GM18861 (cell line): ENCODE results near the gene EIF5.
A peak's percentile ranks its signal among the peaks of the same experiment; 100 is the strongest.
"Not testable (repeated sequence)": the region's sequence is repeated elsewhere in the genome, so short reads cannot be mapped to it uniquely, and the experiment has no call there.

ENCODE experiments used
- ATAC-seq: cut with Tn5 transposase; IDR thresholded peaks from one replicate; pipeline ENCODE4 v1.9.1; 2021; ENCODE audit not compliant: unreplicated experiment

EIF5 gene

DNA sequence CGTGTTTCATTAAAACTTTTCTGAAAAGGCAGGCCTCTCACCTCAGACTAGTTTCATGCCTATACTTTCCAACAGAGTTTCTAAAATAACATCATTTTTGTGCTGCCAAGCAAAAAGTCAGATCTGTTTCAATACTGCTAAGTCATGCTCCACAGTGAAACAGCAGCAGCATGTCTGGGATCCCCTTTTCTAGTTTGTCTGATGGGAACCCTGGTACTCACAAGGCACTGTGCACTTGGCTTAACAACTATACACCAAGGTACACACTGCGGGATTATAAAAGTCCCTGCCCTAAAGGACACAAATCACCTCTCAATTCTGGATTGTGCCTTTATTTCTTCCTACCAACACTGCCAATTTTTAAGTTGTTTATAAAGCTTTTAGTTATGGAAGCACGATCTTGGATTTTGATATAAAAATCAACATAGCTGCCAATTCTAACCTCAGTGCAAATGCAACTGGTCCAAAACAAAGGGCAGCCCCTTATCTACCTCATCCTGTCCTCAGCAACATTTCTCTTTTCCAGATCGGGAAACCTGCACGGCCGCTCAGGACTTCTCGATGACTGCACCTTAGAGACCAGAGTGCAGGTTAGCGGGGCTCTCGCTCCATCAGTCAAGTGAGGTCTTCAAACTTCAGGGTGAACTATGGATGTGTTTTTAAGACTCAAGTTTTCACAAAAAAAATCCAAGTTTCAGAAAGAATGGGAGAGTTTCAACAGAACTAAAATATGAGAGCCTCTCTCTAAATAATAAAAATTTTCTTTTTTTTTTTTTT, 1.7 kb upstream of the EIF5 start:
- no peak for ATAC-seq

DNA sequence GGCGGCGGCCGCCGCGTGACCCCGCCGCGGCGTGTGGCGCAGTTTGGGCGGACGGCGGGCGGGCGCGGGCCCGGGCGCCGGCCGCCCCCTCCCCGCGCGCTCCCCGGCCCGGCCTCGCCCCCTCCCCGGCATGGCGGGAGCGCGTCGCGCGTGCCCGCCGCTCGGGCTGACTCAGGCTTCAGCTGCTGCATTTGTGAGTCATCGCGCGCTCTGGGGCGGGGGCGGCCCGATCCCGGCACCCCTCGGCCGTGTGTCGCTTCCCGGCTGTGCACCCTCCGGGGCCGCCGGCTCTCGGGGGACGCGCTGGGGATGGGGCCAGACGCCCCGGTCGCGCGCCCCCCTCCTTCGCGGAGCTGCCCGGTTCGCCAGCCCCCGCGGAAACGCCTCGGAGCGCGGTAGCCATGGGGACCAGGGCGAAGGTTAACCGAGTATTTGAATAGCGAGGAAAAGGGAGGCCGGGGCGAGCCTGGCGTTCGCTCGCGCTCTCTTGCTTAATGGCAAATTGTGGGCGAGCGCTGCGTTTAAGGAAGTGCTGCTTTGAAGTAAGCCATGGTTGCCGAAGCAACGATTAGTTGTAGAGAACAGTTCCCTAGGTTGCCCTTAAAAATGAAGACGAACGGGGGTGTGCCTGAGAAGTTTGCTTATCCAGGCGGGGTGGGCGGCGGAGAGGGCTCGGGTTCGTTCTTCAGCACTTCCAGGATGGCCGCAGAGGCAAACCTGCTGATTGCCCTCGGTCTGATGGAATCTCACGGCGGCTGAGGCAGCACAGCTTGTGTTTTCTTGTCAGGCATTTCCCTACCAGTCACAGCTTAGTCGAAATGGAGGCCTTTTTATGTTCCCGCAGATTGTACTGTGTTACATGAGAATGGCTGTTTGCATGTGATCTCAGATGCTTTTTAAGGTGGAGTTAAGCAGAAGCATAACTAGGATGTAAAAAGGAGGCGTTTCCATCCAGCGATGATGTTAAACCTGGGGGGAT, 896 bp downstream of the EIF5 start:
- ATAC-seq = peak; percentile 21

DNA sequence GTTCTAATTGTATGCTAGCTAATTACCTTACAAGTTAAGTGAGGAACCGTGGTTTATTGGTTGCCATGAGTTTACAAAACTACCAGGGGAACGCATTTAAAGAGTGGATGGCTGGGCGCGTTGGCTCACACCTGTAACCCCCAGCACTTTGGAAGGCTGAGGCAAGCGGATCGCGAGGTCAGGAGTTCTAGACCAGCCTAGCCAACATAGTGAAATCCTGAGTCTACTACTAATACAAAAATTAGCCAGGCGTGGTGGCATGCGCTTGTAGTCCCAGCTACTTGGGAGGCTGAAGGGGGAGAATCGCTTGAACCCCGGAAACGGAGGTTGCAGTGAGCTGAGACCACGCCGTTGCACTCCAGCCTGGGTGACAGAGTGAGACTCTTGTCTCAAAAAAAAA, 2.2 kb downstream of the EIF5 start:
- no peak for ATAC-seq

DNA sequence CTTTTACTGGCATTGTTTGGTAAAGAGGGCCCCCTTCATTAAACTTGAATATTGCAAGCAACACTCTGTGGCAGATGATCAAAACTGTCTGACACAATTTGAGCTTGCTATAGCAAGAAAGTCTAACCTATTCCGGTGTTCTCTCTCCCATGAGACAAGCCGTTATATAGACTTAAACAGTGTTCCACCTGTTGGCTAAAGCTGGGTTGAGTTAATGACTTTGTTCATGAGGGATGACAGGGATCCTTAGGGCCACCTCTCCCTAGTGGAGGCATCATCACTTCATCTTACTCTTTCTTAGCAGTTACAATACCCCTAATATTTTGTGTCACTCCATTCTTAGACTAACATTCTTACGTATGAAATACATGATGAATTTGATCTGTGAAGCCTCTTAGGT, 3.8 kb downstream of the EIF5 start:
- no peak for ATAC-seq

DNA sequence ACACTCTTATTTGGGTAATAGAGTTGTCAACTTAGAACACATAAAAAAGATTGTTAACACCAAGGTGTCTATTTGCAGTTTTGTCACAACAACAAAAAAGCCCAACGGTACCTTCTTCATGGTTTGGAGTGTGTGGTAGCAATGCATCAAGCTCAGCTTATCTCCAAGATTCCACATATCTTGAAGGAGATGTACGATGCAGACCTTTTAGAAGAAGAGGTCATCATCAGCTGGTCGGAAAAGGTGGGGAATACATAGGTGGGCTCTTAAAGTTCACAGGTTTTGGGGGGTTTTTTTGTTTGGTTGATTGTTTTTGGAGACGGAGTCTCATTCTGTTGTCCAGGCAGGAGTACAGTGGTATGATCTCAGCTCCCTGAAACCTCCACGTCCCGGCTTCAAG, 5.5 kb downstream of the EIF5 start:
- ATAC-seq = no peak

DNA sequence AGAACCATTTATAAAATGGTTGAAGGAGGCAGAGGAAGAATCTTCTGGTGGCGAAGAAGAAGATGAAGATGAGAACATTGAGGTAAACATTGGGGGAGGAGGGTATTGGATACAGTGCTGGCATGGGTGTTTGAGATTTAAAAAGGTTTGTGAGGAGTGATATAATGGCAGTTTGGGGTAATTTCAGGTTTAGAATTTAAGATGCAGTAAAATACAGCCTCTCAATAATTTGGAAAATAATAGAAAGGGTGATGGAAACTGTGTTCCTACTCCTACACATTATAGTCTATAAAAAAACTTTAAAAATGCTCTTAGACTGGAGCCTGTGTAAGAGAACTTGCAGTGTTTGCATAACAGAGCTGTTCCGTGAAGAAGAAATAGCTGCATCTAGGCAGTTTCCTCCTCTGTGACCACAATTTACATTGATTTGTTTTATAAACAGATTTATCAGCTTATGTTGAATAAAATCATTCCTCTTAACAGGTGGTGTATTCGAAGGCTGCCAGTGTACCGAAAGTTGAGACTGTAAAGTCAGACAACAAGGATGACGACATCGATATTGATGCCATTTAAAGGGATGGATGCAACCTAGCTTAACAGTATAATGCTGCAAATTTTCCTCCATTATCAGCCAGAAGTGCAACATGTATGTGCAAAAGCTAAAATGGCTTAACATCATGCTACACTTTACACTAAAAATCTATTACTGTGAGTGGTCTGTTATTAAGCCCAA, 6.6 kb downstream of the EIF5 start:
- no peak for ATAC-seq

DNA sequence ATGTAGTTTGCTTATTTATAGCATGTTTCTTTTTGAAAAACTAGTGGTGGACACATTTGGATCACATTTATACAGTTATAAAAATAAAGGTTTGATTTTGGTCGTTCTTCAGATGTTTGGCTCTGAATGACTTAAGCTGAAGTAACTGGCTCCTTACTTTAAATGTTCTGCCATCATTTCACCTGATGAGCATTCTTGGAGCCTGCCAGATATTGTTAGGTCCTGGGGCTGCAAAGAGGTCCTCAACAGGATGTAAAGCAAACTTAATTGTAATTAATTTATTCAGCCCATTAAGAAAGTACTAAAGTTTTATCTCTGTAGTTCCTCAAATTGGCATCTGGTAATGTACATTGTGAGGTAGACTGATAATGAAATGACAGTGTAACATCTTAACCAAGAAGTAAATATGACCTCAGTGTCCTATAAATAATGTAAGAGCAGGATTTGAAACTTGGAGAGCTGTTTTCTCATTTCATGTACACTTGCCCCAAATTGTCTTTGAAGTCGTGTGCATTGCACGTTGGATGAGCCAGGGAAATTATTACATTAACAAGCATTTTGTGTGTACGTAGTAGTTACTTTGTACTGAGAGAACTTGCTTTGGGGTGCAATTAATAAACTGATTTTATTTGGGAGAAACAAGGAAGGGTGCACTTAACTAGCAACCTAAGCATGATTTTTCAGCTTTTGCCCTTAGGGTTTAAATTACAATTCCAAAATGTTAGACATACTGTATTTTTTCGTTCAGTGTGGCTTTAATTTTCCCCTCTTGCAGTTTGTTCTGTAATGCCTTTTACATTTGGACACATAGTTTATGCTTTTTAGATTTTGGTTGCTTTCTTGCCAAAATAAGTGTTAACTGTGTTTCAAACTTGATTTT, 7.5 kb downstream of the EIF5 start:
- ATAC-seq = no peak

DNA sequence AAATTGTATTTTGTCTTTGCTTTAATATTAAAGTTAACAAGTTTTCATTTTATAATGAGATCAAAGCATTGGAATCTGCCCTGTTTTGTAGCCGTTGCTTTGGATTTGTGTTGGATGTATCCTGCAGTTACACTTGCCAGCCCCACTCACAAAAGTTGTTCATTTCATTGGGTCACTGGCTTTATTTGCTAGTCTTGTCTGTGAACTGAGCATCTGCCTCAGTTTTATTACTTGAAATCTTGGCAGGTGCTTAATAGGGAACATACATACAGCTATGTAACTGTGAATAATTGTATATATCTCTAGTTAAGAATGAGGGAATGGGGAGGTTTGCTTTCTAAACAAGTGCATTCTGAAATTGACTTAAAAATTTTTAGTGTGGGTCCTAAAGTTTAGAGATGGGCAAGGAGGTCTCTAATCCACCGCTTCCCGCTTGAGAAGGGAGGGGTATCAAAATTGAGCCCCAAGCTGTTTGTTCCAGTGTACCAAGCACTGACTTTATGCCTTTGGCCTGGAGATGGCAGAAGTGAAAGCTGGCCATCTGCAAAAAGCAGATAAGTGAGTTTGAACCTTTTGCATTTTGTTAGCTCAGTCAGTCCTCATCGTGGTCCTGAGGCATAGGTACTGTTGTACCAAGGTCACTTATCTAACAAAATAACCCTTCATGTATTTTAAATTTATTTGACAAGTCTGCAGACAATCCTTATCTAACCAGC, 9.3 kb downstream of the EIF5 start:
- no peak for ATAC-seq

DNA sequence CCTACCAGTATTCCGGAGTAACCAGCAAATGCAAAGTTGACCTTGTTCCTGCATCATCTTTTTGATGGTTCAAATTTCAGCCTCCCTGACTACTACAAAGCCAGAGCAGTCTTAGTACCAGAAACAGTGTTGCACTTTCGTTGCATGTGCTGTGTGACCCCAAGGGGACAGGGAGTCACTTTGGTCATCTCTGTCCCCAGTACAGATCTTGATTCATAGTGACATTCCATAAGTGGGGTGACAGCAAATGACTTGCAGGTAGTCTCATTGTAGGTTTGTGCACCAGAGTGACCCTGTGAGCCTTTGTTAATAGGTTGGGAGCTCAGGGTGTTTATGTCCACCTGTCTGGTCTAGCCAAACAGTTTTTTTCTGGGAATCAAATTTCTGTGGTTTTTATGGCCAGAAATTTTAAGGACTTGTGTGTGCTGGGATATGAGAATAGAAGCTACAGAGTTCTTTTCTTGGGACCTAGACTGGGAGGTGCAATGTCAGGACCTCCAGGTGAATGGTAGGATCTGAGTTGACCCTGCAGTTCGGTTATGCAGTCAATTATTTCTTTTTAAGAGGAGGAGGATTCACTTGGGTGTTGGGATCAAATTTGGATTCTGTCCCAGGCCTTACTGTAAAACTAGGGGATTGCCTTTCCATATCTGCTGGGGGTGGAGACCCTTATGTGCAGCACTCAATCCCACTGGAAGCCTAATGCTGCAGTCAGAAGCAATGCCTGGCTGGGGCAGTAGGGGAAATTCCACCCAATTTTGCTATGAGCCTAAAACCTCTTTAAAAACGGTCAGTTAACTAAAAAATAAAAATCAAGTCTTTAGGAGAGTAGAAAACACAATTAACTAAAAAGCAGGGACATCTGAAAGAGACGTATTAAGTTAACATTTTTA, 10.1 kb downstream of the EIF5 start:
- no peak for ATAC-seq

DNA sequence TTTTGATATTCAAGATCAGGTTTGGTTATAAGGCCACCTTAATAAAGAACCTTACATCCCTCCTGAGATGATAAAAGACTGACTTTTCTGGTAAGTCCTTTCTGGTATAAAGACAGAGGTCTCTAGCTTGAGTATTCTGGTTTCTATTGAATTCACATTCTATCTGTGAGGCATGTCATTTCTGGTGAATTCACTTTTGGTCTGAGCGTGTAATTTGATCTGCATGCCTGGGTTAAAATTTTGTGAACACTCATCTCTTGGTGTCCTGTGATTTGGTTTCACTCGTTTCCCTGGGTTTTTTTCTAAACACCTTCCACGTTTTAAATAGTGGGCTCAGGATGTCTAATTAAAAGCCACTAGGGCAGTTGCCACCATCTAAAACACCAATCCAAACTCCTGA, 12.2 kb downstream of the EIF5 start:
- no peak for ATAC-seq

DNA sequence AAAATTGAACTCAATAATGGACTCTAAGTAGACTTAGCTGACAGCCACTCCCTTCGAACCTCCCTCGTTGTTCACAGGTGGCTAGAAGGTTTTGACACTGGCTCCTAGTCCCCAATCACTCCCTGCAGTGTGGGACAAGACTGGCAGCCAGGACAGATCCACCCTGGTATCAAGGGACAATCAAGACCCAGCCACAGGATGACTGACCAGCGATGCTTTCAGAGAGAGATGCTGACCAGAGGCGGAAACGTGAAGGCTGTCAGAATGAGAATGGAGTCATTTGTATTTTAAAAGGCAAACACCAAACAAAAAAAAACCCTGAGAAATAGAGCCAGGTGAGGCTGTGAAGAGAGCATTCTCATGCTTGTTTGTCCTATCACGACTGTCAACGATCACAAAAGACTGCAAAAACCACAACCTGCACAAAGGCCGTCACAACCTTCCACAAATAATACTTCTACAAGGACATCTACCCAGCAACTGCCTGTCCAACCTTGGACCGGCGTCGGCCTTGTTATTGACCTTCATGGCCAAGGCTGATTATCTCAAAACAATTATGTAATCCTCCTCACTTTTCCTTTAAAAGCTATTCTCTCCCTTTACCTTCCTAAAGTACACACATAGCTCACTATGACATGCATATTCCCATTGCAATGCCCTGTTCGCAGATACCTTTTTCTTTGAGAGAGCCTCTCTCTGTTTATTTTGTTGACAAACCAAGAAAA, 13.2 kb downstream of the EIF5 start:
- ATAC-seq = no peak

DNA sequence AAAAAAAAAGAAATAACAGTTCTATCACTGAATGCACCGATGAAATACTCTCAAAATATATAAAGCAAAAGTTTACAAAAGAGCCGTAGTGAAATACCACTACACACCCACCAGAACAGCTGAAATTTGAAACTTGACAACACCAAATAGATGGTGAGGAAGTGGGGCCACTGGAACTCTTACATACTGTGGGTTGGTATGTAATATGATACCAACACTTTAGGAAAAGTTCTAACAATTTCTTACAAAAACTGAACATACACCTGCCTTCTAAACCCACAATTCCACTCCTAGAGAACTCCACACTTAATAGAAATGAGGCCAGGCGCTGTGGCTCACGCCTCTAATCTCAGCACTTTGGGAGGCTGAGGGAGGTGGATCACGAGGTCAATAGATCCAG, 14.1 kb downstream of the EIF5 start:
- no peak for ATAC-seq

DNA sequence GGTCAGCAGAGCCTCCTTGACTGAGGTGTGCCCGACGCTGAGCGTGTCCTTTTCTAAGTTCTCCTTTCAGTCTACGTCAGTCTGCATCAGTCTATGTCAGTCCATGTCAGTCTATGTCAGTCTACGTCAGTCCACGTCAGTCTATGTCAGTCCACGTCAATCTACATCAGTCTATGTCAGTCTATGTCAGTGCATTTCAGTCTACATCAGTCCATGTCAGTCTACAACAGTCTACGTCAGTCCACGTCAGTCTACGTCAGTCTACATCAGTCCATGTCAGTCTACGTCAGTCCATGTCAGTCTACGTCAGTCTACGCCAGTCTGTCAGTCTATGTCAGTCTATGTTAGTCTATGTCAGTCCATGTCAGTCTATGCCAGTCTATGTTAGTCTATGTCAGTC, 15.9 kb downstream of the EIF5 start:
- no peak for ATAC-seq

DNA sequence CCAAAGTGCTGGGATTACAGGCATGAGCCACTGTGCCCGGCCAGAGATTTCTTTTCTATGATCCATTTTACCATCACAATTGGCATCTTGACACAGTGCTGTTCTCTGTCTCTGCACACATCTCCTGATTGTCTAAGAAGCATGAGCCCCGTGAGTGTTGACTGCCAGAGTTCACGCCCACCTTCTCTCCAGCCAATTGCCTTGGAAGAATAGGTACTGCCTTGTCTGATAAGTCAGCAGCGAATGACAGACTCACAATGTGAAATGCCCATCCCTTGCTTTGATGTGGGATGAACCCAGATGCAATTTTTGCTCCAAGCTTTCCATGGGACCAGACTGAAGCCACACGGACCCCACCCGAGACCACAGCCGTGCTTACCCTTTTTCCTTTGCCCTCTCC, 19.3 kb downstream of the EIF5 start:
- ATAC-seq = no peak

DNA sequence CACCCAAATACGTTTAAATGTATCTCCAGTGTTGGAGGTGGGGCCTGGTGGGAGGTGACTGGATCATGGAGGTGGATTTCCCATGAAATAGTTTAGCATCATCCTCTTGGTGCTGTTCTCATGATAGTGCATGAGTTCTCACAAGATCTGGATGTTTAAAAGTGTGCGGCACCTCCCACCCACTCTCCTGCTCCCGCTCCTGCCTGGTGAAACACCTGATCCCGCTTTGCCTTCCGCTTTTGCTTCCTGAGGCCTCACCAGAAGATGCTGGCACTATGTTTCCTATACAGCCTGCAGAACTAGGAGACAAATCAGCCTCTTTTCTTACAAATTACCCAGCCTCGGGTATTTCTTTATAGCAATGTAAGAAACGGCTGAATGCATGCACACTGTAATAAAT, 20.1 kb downstream of the EIF5 start:
- no peak for ATAC-seq

DNA sequence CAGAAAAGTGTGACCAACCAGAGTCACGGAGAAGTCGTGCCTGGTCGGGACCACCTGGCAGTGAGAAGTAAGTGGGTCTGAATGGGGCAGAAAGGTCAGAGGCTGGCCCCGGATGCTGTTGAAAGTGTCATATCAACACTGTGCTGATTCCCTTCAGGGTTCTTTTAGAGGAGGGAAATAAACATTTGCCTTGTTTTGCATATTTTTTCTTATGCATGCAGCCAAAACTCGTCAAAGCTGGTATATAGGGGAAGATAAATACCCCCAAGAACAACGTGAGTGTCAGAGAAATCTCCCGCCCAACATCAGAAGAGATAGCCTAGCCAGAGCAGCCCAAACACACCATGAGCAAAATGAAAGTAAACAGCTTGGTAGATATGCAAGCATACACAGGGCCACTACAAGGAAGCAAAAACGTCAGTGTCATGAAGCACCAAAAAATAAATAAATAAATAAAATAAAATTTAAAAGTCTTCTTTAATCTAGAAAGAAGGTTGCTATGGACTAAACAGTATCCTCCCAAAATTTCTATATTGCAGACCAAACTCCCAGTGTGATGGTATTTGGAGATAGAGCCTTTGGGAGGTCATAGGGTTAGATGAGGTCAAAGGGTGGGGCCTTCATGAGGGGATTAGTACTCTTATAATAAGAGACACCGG, 22.1 kb downstream of the EIF5 start:
- no peak for ATAC-seq

DNA sequence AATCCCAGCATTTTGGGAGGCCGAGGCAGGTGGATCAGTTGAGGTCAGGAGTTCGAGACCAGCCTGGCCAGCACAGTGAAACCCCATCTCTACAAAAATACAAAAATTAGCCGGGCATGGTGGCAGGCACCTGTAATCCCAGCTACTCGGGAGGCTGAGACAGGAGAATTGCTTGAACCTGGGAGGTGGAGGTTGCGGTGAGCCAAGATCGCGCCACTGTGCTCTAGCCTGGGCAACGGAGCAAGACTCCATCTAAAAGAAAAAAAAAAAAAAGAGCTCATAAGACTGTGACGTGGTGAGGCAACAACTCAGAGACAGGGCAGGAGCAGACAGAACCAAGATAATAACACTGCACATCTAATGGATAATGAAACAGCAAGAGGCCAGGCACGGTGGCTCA, 23.5 kb downstream of the EIF5 start:
- not testable (repeated sequence) for ATAC-seq

DNA sequence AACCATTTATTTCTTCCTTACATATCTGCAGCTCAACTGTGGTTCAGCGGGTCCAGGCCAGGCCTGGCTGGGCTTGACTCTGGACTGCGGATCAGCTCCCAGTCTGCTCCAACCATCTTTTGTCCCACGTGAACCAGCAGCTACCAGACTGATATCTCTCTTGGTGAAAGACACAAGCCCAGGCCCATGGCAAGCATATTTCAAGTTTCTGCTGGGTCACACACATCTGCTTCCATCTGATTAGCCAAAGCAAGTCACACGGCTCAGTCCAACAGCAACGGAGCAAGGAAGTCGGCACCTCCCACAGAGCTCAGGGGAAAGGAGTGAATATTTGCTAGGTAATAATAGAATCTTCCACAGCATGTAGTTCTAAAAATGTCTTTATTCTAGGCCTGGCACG, 26.5 kb downstream of the EIF5 start:
- no peak for ATAC-seq
